Measurements from ENCODE around the gene TOPORS.

Gene TOPORS

DNA sequence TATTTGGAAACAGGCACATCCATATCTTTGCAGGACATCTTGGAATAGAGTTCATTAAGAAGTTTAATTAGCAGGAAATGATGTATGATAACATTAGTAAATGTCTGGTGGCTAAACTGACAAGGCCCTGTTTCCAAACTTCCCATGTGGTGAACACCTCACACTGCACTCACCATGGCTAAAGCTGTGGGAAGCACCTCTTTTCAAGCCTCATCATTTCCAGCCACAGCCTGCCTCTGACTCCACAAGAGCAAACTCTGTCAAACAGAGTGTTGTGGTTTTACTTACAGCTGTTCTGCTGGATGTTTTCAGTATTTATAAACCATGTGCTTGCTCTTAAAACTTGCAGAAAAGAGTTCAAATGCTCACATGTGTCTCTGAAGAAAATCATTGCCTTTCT lies 35.5 kb upstream of the TOPORS start:
- DNase-seq (ENCODE audit: extremely low read depth, low read depth) = no peak
- TF ChIP-seq, protein P1, sequence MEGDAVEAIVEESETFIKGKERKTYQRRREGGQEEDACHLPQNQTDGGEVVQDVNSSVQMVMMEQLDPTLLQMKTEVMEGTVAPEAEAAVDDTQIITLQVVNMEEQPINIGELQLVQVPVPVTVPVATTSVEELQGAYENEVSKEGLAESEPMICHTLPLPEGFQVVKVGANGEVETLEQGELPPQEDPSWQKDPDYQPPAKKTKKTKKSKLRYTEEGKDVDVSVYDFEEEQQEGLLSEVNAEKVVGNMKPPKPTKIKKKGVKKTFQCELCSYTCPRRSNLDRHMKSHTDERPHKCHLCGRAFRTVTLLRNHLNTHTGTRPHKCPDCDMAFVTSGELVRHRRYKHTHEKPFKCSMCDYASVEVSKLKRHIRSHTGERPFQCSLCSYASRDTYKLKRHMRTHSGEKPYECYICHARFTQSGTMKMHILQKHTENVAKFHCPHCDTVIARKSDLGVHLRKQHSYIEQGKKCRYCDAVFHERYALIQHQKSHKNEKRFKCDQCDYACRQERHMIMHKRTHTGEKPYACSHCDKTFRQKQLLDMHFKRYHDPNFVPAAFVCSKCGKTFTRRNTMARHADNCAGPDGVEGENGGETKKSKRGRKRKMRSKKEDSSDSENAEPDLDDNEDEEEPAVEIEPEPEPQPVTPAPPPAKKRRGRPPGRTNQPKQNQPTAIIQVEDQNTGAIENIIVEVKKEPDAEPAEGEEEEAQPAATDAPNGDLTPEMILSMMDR (IDR thresholded peaks at IDR 0.05; ENCODE audit: low read depth, low read length) = no peak

DNA sequence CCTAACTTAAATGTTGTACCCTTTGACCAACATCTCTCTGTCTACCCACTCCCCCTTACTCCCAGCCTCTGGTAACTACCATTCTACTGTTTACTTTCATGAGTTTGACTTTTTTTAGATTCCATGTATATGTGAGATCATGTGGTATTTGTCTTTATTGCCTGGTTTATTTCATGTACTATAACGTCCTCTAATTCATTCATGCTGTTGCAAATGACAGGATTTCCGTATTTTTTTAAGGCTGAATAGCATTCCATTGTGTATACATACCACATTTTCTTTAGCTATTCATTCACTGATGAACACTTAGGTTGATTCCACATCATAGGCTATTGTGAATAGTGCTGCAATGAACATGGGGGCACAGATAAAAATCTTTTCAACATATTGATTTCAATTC lies 32.4 kb upstream of the TOPORS start:
- DNase-seq (ENCODE audit: extremely low read depth, low read depth) = no peak
- TF ChIP-seq, protein P1 (IDR thresholded peaks at IDR 0.05; ENCODE audit: low read depth, low read length) = no peak

- DNase-seq (ENCODE audit: extremely low read depth, low read depth) = peak; percentile 28
- TF ChIP-seq, protein P1 (IDR thresholded peaks at IDR 0.05; ENCODE audit: low read depth, low read length) = peak; percentile 62
These were observed 29.2 kb upstream of the TOPORS start for GRCh38 chr9:32581512-32582143.

- DNase-seq (ENCODE audit: extremely low read depth, low read depth) = no peak
- TF ChIP-seq, protein P1 (IDR thresholded peaks at IDR 0.05; ENCODE audit: low read depth, low read length) = no peak
These were observed 28.4 kb upstream of the TOPORS start for GRCh38 chr9:32580631-32581300.

- DNase-seq (ENCODE audit: extremely low read depth, low read depth) = peak; percentile 14
- TF ChIP-seq, protein P1 (IDR thresholded peaks at IDR 0.05; ENCODE audit: low read depth, low read length) = peak; percentile 99
These were observed 27.4 kb upstream of the TOPORS start for GRCh38 chr9:32579706-32580331.

DNA sequence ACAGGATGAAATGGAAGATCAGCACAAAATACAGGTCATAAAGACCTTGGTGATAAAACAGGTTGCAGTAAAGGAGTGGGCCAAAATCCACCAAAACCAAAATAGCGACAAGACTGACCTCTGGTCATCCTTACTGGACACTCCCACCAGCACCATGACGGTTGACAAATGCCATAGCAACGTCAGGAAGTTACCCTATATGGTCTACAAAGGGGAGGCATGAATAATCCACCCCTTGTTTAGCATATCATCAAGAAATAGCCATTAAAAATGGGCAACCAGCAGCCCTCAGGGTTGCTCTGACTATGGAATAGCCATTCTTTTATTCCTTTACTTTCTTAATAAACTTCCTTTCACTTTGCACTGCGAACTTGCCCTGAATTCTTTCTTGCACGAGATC lies 26.6 kb upstream of the TOPORS start:
- TF ChIP-seq, protein P1 (IDR thresholded peaks at IDR 0.05; ENCODE audit: low read depth, low read length) = no peak
- DNase-seq (ENCODE audit: extremely low read depth, low read depth) = no peak

GRCh38 chr9:32577316-32577715 lies 24.9 kb upstream of the TOPORS start:
- DNase-seq (ENCODE audit: extremely low read depth, low read depth) = no peak
- TF ChIP-seq, protein P1 (IDR thresholded peaks at IDR 0.05; ENCODE audit: low read depth, low read length) = no peak
